Measurements from ENCODE around the gene EIF2A. TPM values are rescaled to one million over a fixed set of nuclear protein-coding genes. Genes with fewer than 3 reads are reported as not detected.

EIF2A gene
- total and polyA plus RNA-seq, 2 of the 13 experiments (the other 11 are each of a cell fraction or from before 2014, with no cell fraction given) = 124 to 139 TPM

DNA sequence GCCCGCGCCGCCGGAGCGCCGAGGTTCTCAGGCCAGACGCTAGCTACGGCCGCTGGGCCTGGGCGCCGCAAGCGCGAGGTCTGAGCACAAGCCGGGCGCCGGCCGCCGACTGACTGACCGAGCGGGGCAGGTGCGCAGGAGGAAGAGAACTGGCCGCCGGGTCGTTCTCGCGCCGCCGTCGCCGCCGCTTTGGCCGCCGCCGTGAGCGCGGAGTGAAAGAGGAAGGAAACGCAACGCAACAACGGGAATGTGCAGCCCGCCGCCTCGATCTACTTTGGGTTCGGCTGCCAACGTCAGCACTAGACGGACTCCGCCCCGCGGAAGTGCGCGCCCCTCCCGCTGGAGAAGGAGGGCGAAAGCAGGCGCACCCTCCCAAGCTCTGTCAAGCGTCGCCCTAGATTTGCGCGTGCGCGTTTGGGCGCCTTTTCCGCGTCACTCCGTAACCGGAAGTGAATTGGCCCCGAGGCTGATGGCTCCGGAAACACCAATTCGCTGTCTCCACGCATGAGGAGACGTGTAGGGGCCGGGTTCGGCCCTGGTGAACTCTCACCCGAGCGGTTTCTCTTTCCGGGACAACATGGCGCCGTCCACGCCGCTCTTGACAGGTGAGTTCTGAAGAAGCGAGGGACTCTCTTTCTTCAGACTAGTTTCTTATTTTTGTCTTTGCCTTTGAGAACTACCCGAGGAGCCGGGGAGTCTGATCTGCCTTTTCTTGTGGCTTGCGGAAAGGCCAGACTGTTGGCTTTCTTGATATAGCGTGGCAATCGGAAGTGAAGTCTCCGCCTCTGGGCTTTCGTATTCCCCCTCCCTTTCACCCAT lies at the start of gene EIF2A, which contains the start of gene SERP1 (continued):
- TF ChIP-seq, protein P1, sequence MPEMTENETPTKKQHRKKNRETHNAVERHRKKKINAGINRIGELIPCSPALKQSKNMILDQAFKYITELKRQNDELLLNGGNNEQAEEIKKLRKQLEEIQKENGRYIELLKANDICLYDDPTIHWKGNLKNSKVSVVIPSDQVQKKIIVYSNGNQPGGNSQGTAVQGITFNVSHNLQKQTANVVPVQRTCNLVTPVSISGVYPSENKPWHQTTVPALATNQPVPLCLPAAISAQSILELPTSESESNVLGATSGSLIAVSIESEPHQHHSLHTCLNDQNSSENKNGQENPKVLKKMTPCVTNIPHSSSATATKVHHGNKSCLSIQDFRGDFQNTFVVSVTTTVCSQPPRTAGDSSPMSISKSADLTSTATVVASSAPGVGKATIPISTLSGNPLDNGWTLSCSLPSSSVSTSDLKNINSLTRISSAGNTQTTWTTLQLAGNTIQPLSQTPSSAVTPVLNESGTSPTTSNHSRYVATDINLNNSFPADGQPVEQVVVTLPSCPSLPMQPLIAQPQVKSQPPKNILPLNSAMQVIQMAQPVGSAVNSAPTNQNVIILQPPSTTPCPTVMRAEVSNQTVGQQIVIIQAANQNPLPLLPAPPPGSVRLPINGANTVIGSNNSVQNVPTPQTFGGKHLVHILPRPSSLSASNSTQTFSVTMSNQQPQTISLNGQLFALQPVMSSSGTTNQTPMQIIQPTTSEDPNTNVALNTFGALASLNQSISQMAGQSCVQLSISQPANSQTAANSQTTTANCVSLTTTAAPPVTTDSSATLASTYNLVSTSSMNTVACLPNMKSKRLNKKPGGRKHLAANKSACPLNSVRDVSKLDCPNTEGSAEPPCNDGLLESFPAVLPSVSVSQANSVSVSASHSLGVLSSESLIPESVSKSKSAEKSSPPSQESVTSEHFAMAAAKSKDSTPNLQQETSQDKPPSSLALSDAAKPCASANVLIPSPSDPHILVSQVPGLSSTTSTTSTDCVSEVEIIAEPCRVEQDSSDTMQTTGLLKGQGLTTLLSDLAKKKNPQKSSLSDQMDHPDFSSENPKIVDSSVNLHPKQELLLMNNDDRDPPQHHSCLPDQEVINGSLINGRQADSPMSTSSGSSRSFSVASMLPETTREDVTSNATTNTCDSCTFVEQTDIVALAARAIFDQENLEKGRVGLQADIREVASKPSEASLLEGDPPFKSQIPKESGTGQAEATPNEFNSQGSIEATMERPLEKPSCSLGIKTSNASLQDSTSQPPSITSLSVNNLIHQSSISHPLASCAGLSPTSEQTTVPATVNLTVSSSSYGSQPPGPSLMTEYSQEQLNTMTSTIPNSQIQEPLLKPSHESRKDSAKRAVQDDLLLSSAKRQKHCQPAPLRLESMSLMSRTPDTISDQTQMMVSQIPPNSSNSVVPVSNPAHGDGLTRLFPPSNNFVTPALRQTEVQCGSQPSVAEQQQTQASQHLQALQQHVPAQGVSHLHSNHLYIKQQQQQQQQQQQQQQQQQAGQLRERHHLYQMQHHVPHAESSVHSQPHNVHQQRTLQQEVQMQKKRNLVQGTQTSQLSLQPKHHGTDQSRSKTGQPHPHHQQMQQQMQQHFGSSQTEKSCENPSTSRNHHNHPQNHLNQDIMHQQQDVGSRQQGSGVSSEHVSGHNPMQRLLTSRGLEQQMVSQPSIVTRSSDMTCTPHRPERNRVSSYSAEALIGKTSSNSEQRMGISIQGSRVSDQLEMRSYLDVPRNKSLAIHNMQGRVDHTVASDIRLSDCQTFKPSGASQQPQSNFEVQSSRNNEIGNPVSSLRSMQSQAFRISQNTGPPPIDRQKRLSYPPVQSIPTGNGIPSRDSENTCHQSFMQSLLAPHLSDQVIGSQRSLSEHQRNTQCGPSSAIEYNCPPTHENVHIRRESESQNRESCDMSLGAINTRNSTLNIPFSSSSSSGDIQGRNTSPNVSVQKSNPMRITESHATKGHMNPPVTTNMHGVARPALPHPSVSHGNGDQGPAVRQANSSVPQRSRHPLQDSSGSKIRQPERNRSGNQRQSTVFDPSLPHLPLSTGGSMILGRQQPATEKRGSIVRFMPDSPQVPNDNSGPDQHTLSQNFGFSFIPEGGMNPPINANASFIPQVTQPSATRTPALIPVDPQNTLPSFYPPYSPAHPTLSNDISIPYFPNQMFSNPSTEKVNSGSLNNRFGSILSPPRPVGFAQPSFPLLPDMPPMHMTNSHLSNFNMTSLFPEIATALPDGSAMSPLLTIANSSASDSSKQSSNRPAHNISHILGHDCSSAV (CRISPR knock-in tag; IDR thresholded peaks at IDR 0.05; ENCODE audit: borderline replicate concordance) = 0 out of 2 replicates have a peak, but pooled peaks have one; percentile 78
- TF ChIP-seq, protein P2, sequence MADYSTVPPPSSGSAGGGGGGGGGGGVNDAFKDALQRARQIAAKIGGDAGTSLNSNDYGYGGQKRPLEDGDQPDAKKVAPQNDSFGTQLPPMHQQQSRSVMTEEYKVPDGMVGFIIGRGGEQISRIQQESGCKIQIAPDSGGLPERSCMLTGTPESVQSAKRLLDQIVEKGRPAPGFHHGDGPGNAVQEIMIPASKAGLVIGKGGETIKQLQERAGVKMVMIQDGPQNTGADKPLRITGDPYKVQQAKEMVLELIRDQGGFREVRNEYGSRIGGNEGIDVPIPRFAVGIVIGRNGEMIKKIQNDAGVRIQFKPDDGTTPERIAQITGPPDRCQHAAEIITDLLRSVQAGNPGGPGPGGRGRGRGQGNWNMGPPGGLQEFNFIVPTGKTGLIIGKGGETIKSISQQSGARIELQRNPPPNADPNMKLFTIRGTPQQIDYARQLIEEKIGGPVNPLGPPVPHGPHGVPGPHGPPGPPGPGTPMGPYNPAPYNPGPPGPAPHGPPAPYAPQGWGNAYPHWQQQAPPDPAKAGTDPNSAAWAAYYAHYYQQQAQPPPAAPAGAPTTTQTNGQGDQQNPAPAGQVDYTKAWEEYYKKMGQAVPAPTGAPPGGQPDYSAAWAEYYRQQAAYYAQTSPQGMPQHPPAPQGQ (CRISPR knock-in tag; IDR thresholded peaks at IDR 0.05; ENCODE audit: borderline replicate concordance) = no peak
- TF ChIP-seq SP2 (CRISPR knock-in tag; IDR thresholded peaks at IDR 0.05) = peak; percentile 84
- TF ChIP-seq, protein P3, sequence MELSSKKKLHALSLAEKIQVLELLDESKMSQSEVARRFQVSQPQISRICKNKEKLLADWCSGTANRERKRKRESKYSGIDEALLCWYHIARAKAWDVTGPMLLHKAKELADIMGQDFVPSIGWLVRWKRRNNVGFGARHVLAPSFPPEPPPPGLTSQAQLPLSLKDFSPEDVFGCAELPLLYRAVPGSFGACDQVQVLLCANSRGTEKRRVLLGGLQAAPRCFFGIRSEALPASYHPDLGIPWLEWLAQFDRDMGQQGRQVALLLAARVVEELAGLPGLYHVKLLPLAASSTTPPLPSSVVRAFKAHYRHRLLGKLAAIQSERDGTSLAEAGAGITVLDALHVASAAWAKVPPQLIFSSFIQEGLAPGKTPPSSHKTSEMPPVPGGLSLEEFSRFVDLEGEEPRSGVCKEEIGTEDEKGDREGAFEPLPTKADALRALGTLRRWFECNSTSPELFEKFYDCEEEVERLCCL (CRISPR knock-in tag; IDR thresholded peaks at IDR 0.05; ENCODE audit: borderline replicate concordance) = no peak; the same call in 1 of the 2 replicates
- TF ChIP-seq FIP1L1 (IDR thresholded peaks at IDR 0.05; ENCODE audit: borderline replicate concordance, insufficient read depth, low read depth, low read length) = peak; percentile 73; the same call in 1 of the 2 replicates
- TF ChIP-seq ZFP41 (CRISPR knock-in tag; IDR thresholded peaks at IDR 0.05; ENCODE audit: borderline replicate concordance) = no peak
- TF ChIP-seq, protein P4, sequence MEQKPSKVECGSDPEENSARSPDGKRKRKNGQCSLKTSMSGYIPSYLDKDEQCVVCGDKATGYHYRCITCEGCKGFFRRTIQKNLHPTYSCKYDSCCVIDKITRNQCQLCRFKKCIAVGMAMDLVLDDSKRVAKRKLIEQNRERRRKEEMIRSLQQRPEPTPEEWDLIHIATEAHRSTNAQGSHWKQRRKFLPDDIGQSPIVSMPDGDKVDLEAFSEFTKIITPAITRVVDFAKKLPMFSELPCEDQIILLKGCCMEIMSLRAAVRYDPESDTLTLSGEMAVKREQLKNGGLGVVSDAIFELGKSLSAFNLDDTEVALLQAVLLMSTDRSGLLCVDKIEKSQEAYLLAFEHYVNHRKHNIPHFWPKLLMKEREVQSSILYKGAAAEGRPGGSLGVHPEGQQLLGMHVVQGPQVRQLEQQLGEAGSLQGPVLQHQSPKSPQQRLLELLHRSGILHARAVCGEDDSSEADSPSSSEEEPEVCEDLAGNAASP (CRISPR knock-in tag; IDR thresholded peaks at IDR 0.05; ENCODE audit: borderline replicate concordance) = no peak
- TF ChIP-seq ZNF432 (CRISPR knock-in tag; IDR thresholded peaks at IDR 0.05; ENCODE audit: borderline replicate concordance) = no peak
